ENCODE results near the gene SH2D3C. TPM values are rescaled to one million over a fixed set of nuclear protein-coding genes. Genes with fewer than 3 reads are reported as not detected.

The SH2D3C gene
- total RNA-seq, 1 donor from 2014 or later = 19.3 TPM

DNA sequence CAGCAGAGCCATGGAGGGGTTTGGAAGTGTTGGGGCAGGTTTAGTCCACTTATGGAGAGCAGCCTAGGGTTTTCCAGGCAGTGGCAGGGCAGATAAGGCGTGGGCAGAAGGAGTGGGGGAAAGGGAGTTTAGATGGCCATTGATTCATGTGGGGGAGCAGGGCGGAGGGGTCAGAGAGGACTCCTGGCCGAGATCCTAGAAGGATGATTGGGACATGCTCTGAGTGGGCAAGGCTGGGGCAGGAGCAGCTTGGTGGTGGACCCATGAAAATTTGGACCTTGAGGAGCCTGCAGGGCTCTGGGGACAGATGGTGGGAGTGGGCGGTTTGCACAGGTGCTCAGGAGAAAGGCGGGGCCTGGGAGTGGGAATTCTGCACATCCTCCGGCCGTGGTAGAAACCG, 25.3 kb downstream of the SH2D3C start:
- Mint-ChIP-seq H3K27me3 (ENCODE audit: unreplicated experiment) (no peaks in the 10 kb centered on the region), H3K9me3 (ENCODE audit: unreplicated experiment) (no peaks in the 10 kb centered on the region), H3K4me1 (ENCODE audit: unreplicated experiment) (peaks cover 1% of the 10 kb centered on the region), H3K27ac (ENCODE audit: unreplicated experiment) (no peak overlapping the region), H3K4me3 (ENCODE audit: unreplicated experiment) (no peak overlapping the region), H3K36me3 (ENCODE audit: unreplicated experiment) (peaks cover 16% of the 10 kb centered on the region)
- no peak for DNase-seq (ENCODE audit: extremely low spot score, unreplicated experiment)
- TF ChIP-seq, protein P1, sequence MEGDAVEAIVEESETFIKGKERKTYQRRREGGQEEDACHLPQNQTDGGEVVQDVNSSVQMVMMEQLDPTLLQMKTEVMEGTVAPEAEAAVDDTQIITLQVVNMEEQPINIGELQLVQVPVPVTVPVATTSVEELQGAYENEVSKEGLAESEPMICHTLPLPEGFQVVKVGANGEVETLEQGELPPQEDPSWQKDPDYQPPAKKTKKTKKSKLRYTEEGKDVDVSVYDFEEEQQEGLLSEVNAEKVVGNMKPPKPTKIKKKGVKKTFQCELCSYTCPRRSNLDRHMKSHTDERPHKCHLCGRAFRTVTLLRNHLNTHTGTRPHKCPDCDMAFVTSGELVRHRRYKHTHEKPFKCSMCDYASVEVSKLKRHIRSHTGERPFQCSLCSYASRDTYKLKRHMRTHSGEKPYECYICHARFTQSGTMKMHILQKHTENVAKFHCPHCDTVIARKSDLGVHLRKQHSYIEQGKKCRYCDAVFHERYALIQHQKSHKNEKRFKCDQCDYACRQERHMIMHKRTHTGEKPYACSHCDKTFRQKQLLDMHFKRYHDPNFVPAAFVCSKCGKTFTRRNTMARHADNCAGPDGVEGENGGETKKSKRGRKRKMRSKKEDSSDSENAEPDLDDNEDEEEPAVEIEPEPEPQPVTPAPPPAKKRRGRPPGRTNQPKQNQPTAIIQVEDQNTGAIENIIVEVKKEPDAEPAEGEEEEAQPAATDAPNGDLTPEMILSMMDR (IDR thresholded peaks at IDR 0.05) = no peak

DNA sequence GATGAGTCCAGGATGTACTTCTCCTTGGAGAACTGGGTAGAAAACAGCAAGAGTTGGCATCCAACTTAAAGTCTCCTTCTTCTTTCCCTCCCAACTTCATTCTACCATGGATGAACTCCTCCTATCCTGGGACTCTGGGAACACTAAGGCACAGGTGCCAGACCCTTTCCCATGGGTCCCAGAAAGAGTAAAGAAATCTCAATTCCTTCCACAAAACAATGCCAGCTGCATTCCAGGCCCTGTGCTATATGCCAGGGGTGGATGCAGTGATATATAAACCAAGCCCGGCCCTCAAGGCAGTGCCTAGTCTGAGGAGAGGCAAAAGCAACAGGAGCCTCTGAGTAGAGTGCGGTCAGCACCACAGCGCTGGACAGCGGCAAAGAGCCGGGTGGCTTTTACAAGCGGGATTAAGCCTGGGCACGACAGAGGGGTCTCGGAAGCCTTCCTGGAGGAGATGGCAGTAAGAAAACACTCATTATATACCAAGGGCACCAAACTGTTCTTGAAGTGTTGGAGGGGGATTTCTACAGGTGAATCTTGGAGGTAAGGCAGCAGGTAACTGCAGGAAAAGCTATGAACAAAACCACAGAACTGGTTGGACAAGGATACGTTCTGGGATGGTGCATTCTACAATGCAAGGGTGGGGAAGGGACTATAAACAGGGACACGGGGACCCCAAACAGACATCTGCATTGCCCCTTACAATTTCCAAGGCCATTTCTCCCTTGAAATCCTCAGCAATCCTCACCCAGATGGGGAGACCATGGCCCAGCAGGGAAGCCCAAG, 27.0 kb downstream of the SH2D3C start:
- no peak overlapping the region for H3K27ac Mint-ChIP-seq (ENCODE audit: unreplicated experiment)
- DNase-seq (ENCODE audit: extremely low spot score, unreplicated experiment) = no peak
- no peaks in the 10 kb centered on the region for H3K4me1 Mint-ChIP-seq (ENCODE audit: unreplicated experiment)
- no peaks in the 10 kb centered on the region for H3K27me3 Mint-ChIP-seq (ENCODE audit: unreplicated experiment)
- no peak overlapping the region for H3K4me3 Mint-ChIP-seq (ENCODE audit: unreplicated experiment)
- H3K9me3 Mint-ChIP-seq (ENCODE audit: unreplicated experiment) = no peaks in the 10 kb centered on the region
- H3K36me3 Mint-ChIP-seq (ENCODE audit: unreplicated experiment) = peaks cover 21% of the 10 kb centered on the region
- TF ChIP-seq, protein P1 (IDR thresholded peaks at IDR 0.05) = no peak

DNA sequence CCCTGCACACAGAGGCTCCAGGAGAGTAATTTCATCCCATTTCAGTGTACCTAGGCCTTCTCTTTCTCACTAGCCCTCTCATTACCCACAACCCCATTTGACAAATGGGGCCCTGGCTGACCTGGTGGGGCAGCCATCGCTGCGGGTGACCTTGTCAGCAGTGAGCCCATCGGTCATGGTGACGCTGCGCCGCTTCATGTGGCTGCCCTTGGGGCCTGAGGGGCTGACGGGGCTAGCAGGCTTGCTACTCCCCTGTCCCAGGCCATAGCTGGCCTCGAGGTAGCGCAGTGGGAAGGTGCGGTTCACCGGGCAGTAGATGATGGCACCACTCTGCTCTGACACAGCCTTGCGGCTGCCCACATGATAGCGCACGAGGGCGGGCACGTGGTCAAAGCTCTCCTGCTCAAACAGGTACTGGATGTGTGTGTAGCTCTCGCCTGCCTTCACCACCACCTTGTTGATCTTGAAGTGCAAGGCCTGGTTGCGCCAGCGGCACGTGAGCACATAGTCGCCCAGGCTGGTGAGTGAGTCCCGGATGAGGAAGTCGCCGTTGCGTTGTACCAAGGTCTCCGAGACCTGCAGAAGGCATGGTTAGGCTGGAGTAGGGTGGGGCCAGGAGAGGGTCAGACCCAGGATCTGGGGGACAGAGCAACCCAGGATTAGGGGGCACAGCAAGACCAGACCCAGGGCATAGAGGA, 29.2 kb downstream of the SH2D3C start:
- Mint-ChIP-seq H3K9me3 (ENCODE audit: unreplicated experiment) (no peaks in the 10 kb centered on the region), H3K27ac (ENCODE audit: unreplicated experiment) (no peak overlapping the region), H3K4me1 (ENCODE audit: unreplicated experiment) (no peaks in the 10 kb centered on the region), H3K27me3 (ENCODE audit: unreplicated experiment) (no peaks in the 10 kb centered on the region), H3K4me3 (ENCODE audit: unreplicated experiment) (no peak overlapping the region), H3K36me3 (ENCODE audit: unreplicated experiment) (peaks cover 21% of the 10 kb centered on the region)
- TF ChIP-seq, protein P1 (IDR thresholded peaks at IDR 0.05) = no peak
- DNase-seq (ENCODE audit: extremely low spot score, unreplicated experiment) = no peak

DNA sequence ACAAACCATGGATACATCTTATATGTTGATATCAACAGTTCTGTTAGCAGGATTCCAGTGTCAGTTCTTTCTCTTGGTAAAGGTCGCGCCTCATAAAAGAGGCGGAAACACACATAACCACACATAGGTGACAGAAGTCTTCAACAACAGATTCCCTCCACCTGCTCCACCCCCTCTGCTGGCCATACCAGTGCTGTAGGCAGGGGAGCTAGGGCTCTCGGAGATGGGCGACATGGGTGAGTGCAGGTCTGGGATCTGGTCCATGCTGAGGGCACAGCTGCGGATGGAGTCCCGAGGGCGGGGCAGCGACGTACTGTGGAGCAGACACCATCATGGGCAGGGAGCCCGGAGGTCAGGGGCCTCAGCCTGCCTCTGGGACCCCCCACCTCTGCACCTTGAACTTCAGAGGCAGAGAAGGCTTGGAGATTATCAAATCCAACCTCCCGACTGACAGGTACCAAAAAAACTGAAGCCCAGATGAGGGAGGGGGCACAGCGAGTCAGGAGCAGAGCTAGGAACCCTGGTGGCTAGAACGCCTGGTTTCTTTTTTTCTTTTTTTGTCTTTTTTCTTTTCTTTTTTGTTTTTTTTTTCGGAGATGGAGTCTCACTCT, 31.4 kb downstream of the SH2D3C start:
- H3K4me1 Mint-ChIP-seq (ENCODE audit: unreplicated experiment) = no peaks in the 10 kb centered on the region
- TF ChIP-seq, protein P1 (IDR thresholded peaks at IDR 0.05) = no peak
- DNase-seq (ENCODE audit: extremely low spot score, unreplicated experiment) = no peak
- no peak overlapping the region for H3K27ac Mint-ChIP-seq (ENCODE audit: unreplicated experiment)
- no peaks in the 10 kb centered on the region for H3K9me3 Mint-ChIP-seq (ENCODE audit: unreplicated experiment)
- no peaks in the 10 kb centered on the region for H3K27me3 Mint-ChIP-seq (ENCODE audit: unreplicated experiment)
- H3K4me3 Mint-ChIP-seq (ENCODE audit: unreplicated experiment) = no peak overlapping the region
- H3K36me3 Mint-ChIP-seq (ENCODE audit: unreplicated experiment) = peaks cover 24% of the 10 kb centered on the region
